Tibial nerve (tissue), 3 donors: Measurements from ENCODE around the gene ADI1.

Source experiments
- CTCF ChIP-seq, 5 experiments: fragments of 200-600 bp in 3 of 5; fragments of 450-650 bp in 2 of 5; sonication (generic) in 3 of 5; IDR thresholded peaks; one replicate each; pipeline ENCODE4 v1.5.1; 2016 to 2019; ENCODE audit warnings: antibody characterized with exemption in 5 of 5, mild to moderate bottlenecking in 3 of 5, moderate library complexity in 2 of 5
- POLR2A ChIP-seq, 2 donors: fragments of 450-650 bp; IDR thresholded peaks; one replicate each; pipeline ENCODE4 v1.6.1; 2017; ENCODE audit warnings: antibody characterized with exemption in 2 of 2, mild to moderate bottlenecking in 2 of 2, moderate library complexity in 2 of 2

DNA sequence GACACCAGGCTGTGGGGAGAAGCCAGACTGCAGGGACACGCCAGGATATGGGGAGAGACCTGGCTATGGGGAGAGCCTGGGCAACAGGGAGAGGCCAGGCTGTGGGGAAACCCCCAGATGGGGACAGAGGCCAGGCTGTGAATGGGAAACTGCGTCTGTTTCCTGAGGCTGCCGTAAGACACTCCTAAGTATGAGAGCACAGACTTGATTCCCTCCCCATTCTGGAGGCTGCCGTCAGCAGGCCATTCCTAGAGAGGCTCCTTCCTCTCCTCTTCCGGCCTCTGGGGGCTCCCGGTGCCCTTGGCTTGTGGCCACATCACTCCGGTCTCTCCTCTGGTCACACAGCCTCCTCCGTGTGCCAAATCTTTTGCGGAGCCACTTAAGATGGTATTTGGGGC, 32.3 kb downstream of the ADI1 start:
- no peak for TF ChIP-seq POLR2A (IDR thresholded peaks at IDR 0.05)
- no peak for TF ChIP-seq CTCF (IDR thresholded peaks at IDR 0.05)
